ENCODE results near the gene SPARC.

DNA sequence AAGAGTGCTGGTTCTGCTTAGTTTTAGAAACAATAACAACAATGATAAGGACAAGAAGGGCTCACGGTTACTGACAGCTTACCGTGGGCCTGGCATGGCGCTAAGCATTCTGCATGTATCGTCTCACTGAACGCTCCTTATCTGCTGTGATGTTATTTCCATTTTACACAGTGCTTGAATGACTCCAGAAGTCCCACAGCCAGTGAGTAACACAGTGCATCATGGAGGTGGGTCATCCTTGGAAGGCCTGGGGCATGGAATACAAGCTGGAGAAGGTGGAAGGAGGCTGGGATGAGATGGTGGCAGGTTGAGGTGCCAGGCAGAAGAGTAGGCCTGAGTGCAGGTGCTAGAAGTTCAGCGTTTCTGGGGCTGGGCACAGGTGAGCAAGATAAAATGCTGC, 59.1 kb downstream of the SPARC start:
- TF ChIP-seq CTCF (conservative IDR thresholded peaks at IDR 0.05; ENCODE audit: low read length) (no peak), EZH2phosphoT487 (IDR thresholded peaks at IDR 0.05; ENCODE audit: borderline replicate concordance) (no peak)

All from Loucy (cell line).